Skeletal muscle tissue (tissue), 4 donors: Measurements from ENCODE around the gene E2F7. TPM values are rescaled to one million over a fixed set of nuclear protein-coding genes. Genes with fewer than 3 reads are reported as not detected.
"Not testable (repeated sequence)": the region's sequence is repeated elsewhere in the genome, so short reads cannot be mapped to it uniquely, and the experiment has no call there.

Experiments
- H3K27ac ChIP-seq: one replicate; pipeline ENCODE4 v1.7.0; 2013; ENCODE audit warnings: mild to moderate bottlenecking, low read depth, low read length, inconsistent platforms
- H3K27me3 ChIP-seq, 3 donors: one replicate each; pipeline ENCODE4 v1.7.0; 2013; ENCODE audit warnings: low read length in 3 of 3; ENCODE audit not compliant: control insufficient read depth in 3 of 3, insufficient read depth in 3 of 3
- H3K36me3 ChIP-seq, 3 donors: one replicate each; pipeline ENCODE4 v1.7.0; 2013; ENCODE audit warnings: low read length in 3 of 3; ENCODE audit not compliant: control insufficient read depth in 3 of 3, insufficient read depth in 3 of 3
- H3K4me1 ChIP-seq, 3 donors: one replicate each; pipeline ENCODE4 v1.7.0; 2013; ENCODE audit warnings: low read length in 3 of 3, mild to moderate bottlenecking in 3 of 3; ENCODE audit not compliant: control insufficient read depth in 3 of 3, insufficient read depth in 3 of 3
- H3K4me3 ChIP-seq, 3 donors: one replicate each; pipeline ENCODE4 v1.7.0; 2013; ENCODE audit warnings: low read length in 3 of 3
- H3K9ac ChIP-seq, 3 donors: one replicate each; pipeline ENCODE4 v1.7.0; 2013; ENCODE audit warnings: low read length in 3 of 3, mild to moderate bottlenecking in 3 of 3, moderate library complexity in 2 of 3, low read depth in 1 of 3
- H3K9me3 ChIP-seq, 3 donors: one replicate each; pipeline ENCODE4 v1.7.0; 2013; ENCODE audit warnings: low read length in 3 of 3; ENCODE audit not compliant: control insufficient read depth in 3 of 3
- total RNA-seq: library from RNA; depleted of rRNA; stranded (reverse); fragments of >200 nt; gene quantifications from one replicate; pipeline ENCODE4 v1.2.3, GENCODE V29; 2014
- donor health status: Osteomylitis.

Gene E2F7
- total RNA-seq, 1 donor from 2014 or later = 1.0 TPM

DNA sequence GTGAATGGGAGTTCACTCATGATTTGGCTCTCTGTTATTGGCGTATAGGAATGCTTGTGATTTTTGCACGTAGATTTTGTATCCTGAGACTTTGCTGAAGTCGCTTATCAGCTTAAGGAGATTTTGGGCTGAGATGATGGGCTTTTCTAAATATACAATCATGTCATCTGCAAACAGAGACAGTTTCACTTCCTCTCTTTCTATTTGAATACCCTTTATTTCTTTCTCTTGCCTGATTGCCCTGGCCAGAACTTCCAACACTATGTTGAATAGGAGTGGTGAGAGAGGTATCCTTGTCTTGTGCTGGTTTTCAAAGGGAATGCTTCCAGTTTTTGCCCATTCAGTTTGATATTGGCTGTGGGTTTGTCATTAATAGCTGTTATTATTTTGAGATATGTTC lies 26.9 kb upstream of the E2F7 start:
- not testable (repeated sequence) for H3K27me3 ChIP-seq, H3K36me3 ChIP-seq, H3K27ac ChIP-seq, H3K4me1 ChIP-seq, H3K4me3 ChIP-seq, H3K9ac ChIP-seq, H3K9me3 ChIP-seq

GRCh38 chr12:77089686-77090220 lies 24.4 kb upstream of the E2F7 start:
- no peaks in the 10 kb centered on the region for H3K36me3 ChIP-seq
- H3K27me3 ChIP-seq = no peaks in the 10 kb centered on the region
- no peak overlapping the region for H3K9ac ChIP-seq
- H3K4me1 ChIP-seq = no peaks in the 10 kb centered on the region
- H3K9me3 ChIP-seq = no peaks in the 10 kb centered on the region
- no peak overlapping the region for H3K27ac ChIP-seq
- H3K4me3 ChIP-seq = no peak overlapping the region

GRCh38 chr12:77087427-77087826 lies 22.1 kb upstream of the E2F7 start:
- H3K36me3 ChIP-seq = no peaks in the 10 kb centered on the region
- H3K4me3 ChIP-seq = no peak overlapping the region
- no peak overlapping the region for H3K27ac ChIP-seq
- no peaks in the 10 kb centered on the region for H3K27me3 ChIP-seq
- no peak overlapping the region for H3K9ac ChIP-seq
- no peaks in the 10 kb centered on the region for H3K4me1 ChIP-seq
- H3K9me3 ChIP-seq = no peaks in the 10 kb centered on the region

- no peaks in the 10 kb centered on the region for H3K36me3 ChIP-seq
- H3K27ac ChIP-seq = no peak overlapping the region
- H3K4me1 ChIP-seq = no peaks in the 10 kb centered on the region
- no peak overlapping the region for H3K9ac ChIP-seq
- H3K4me3 ChIP-seq = no peak overlapping the region
- no peaks in the 10 kb centered on the region for H3K27me3 ChIP-seq
- no peaks in the 10 kb centered on the region for H3K9me3 ChIP-seq
Observed at GRCh38 chr12:77082021-77082420, 16.7 kb upstream of the E2F7 start.

- Histone ChIP-seq H3K9me3 (no peaks in the 10 kb centered on the region), H3K36me3 (no peaks in the 10 kb centered on the region), H3K27ac (no peak overlapping the region), H3K27me3 (no peaks in the 10 kb centered on the region), H3K4me3 (no peak overlapping the region), H3K4me1 (no peaks in the 10 kb centered on the region), H3K9ac (no peak overlapping the region)
Observed at GRCh38 chr12:77079631-77080030, 14.3 kb upstream of the E2F7 start.

DNA sequence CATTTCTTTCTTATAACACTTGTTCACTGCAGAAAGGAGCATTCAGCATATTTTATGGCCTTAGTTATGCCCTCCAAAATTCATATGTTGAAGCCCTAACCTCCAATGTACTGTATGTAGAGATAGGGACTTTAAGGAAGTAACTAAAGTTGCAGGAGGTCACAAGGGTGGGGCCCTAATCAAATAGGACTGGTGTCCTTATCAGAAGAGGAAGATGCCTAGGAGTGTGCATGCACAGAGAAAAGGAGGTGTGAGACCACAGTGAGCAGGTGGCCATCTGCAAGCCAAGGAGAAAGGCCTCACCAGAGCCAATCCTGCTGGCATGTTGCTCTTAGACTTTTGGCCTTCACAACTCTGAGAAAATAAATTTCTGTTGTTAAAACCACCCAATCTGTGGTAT lies 12.9 kb upstream of the E2F7 start:
- H3K27me3 ChIP-seq = no peaks in the 10 kb centered on the region
- H3K36me3 ChIP-seq = no peaks in the 10 kb centered on the region
- H3K4me1 ChIP-seq = no peaks in the 10 kb centered on the region
- no peak overlapping the region for H3K4me3 ChIP-seq
- no peak overlapping the region for H3K27ac ChIP-seq
- H3K9ac ChIP-seq = no peak overlapping the region
- H3K9me3 ChIP-seq = no peaks in the 10 kb centered on the region

GRCh38 chr12:77076886-77077285 lies 11.5 kb upstream of the E2F7 start:
- Histone ChIP-seq H3K27ac (no peak overlapping the region), H3K4me3 (no peak overlapping the region)

GRCh38 chr12:77073894-77074293 lies 8.5 kb upstream of the E2F7 start:
- not testable (repeated sequence) for H3K4me1 ChIP-seq, H3K4me3 ChIP-seq, H3K9me3 ChIP-seq, H3K27me3 ChIP-seq, H3K36me3 ChIP-seq, H3K27ac ChIP-seq, H3K9ac ChIP-seq

More at GRCh38 chr12:77076886-77077285, 11.5 kb upstream of the E2F7 start:
- Histone ChIP-seq H3K4me1 (no peaks in the 10 kb centered on the region), H3K36me3 (no peaks in the 10 kb centered on the region), H3K9me3 (no peaks in the 10 kb centered on the region), H3K27me3 (no peaks in the 10 kb centered on the region), H3K9ac (no peak overlapping the region)

GRCh38 chr12:77072833-77073495 lies 7.6 kb upstream of the E2F7 start:
- H3K27me3 ChIP-seq = no peaks in the 10 kb centered on the region
- H3K4me1 ChIP-seq = peaks cover 0 to 3% (median 0%) of the 10 kb centered on the region in 3 donors
- H3K4me3 ChIP-seq = no peak overlapping the region
- H3K9ac ChIP-seq = no peak overlapping the region
- H3K27ac ChIP-seq = no peak overlapping the region
- no peaks in the 10 kb centered on the region for H3K9me3 ChIP-seq
- no peaks in the 10 kb centered on the region for H3K36me3 ChIP-seq

DNA sequence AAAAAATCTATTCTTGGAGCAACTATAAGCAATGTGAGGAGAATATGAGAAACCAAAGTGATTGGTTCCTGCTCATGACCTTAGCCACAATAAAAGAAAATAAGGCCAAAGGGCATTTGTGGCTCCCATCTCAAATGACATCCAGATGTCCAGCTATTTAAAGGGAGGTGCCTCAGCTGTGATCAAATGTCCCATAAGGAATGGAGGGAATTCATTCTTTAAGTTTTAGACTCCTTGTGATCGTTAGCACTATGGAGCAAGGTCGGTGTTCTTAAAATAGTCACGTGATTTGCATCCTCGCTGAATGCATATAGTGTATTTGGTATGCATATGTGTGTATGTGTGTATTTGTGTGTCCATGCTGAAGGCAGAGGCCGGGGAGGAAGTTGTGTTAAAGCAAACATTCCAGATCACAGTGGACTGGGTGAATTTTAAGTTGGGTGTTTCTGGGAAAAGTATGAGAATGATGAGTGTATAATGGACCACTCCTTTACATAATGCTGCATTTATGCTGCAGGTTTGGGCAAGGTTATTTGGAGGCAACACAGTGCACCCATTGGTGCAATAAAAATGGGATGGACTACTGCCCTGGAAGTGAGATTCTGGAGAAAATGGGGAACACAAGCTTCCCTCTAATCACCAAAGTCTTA lies 5.6 kb upstream of the E2F7 start:
- Histone ChIP-seq H3K4me1 (peaks cover 0 to 5% (median 0%) of the 10 kb centered on the region in 3 donors), H3K9me3 (no peaks in the 10 kb centered on the region), H3K4me3 (no peak overlapping the region), H3K27ac (no peak overlapping the region), H3K27me3 (no peaks in the 10 kb centered on the region), H3K36me3 (no peaks in the 10 kb centered on the region), H3K9ac (no peak overlapping the region)
